NCI-H187 treated with DMSO at 0.1 percent for 48 hours (cell line): ENCODE measurements around the gene RAI2.

ENCODE experiments used
- DNase-seq: peaks from one replicate; lab custom pipeline; 2025; lab: John Stamatoyannopoulos, UW

Gene RAI2

DNA sequence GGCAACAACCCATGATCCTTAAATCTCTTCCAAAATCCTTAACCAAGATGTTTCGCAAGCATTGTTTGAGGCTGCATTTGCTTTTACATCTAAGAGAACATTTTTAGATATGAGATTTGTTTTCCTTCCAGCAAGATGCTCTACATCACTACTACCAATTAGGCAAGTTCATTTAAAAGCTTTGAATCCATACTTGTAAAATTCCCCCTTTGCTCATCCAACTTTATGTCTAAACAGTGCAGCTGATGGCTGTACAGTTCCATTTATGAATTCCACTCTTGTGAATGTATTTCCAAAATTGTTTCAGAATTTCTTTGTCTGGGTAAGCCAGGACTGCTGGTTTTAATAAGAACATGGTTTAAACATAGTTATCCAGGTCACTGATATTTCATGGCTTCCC lies 31.5 kb downstream of the RAI2 start:
- DNase-seq, result no peak

DNA sequence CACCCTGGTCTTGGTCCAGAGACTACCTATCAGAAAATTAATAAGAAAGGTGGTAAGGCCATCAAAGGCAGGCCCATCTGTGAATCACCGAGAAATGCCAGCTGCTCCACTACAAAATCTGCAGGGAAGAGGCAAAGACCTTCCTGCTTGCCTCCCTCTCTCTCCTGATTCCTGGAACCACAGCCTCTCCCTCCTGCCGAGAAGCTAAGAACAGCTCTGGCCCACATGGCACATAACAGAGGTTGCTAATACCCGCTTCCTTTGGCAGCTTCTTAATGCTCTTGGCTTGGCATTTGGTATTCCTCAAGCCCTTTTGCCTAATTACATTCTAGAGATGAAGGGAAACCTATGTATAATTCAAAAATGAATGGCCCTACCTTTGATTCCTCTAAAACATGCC lies 32.9 kb downstream of the RAI2 start:
- DNase-seq, result no peak

DNA sequence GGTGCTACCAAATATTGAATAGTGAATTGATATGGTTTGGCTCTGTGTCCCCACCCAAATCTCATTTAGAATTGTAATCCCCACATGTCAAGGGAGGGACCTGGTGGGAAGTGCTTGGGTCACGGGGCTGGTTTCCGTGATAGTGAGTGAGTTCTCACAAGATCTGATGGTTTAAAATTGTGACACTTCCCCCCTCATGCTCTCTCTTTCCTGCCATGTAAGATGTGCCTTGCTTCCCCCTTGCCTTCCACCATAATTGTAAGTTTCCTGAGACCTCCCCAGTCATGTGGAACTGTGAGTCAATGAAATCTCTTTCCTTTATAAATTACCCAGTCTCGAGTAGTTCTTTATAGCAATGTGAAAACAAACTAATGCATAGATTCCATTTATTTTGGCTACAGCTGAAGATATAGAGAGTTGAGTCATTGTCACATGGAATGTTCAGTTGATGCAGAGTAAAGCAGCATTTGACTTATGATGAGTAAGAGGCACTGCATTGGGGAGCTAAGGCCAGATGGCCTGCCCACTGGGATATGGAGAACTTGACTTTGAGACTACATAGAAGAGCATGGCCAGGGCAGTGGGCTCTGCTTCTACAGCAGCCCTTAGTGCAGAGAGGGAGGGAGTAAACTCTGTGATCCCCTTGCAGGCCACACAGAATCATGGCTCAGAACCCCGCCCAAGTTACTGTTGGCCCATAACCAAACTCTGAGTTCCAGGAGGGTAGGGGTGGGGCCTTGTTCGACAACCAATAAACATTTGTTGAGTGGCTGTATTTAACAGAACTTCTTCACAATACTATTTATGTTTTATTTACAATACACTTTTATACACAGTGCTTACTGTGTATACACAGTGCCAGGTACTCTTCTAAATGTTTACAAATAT lies 34.2 kb downstream of the RAI2 start:
- DNase-seq, result no peak

DNA sequence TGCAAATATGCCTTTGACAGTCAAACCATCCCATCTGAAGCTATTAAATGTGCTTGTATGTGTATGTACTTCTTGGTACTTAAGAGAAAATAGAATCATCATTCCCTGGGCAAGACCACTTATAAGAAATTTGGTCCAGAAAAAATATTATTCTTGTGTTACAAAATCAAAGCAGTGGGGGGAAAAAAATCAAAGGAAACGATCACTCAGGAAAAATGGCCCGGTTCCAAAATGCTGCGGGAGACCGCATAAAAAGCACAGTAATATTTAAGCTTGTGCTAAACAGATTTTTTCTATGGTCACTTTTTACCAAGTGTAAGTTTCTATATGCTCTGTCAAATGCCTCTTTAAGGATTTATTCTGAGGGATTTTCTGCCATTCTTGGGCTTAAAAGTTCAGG lies 36.1 kb downstream of the RAI2 start:
- DNase-seq, result no peak

DNA sequence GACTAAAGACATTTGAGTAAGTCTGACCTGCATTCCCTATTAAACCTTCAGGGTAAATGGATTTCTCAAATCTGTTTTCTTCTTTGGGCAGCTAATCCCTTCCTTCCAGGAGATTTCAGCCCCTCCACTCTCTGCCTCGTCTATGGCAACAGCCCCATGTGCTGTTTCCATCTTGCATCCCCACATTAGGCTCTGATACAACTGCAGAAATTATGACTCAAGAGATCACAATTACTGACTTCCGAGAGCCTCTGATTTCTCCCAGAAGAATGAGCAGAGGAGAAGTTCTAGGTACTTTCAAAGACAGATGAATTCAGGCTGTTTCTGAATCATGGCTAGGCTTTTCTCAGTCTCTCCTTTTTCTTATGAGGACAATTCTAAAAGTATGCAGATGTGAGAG lies 38.7 kb downstream of the RAI2 start:
- DNase-seq, result no peak

DNA sequence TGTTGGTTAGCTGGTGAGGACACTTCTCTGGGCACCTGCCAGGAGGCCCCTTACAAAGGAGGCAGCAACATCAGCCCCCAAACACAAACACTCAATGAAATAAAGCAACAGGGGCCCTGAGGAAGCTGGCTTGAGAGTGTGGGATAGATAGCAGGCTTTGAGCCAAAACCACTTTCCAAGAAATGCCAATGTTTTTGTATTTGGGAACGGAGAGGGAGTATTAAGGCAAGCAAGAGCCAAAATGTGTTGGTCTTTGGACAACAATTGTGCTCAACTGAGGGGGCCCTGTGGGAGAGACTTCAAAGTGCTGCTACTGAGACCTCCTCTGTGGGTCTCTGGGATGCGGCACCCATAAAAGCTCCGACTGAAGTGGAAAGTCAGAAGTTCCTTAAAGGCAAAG lies 41.0 kb downstream of the RAI2 start:
- DNase-seq, result no peak

DNA sequence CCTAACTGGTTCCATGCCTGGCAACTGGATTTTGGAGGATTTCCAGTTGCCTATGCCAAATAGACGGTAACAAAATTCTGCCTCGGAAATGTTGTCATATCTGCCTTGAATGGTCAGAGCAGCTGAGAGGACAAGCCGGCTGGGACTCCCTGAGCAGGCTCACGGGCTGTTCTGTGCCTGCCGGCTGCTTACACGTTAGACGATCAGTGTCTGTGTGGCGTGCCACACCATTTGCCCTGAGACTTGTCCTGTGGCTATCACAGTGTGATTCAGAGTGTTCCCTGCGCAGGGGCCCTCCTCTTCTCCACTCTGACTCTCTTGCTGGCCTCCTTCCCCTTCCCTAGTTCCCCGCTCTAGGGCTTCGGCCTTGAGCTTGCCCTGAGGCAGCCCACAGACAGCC lies 42.4 kb downstream of the RAI2 start:
- no peak for DNase-seq

DNA sequence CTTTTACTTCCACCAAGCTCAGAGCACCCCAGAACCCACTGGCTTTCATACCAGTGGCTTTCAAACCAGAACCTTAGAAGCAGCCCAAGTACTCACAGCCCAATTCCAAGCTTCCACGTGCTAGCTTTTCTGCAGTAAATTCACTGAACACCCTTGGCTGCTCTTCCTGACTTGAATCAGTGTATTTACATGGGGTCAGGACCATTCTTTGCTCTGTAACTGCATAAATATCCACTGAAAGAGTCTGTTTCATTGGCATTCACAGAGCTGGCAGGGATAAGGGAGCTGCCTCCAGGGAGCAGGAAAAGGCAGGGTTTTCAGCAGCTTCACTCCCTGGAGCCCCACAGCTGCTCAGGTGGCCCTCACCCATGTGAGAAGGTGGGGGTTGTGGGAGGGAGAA lies 43.8 kb downstream of the RAI2 start:
- DNase-seq, result no peak

DNA sequence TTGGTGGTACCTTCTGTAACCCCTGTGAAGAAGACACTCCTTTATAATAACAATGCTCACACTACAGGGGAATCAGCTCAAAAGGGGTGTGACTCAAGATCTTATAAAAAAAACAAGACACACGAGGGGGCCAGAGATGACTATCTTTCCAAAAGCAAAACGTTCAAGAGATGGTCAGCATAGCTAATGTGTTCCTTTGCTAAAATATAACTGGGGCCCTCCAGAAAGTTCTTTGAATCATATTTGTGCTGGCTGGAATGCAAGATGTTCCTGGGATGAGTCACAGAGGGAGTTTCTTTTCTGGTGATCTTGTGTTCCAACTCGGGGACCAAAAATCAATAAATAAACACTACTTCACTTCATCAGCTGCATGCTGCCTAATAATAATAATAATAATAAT lies 46.5 kb downstream of the RAI2 start:
- DNase-seq, result no peak

DNA sequence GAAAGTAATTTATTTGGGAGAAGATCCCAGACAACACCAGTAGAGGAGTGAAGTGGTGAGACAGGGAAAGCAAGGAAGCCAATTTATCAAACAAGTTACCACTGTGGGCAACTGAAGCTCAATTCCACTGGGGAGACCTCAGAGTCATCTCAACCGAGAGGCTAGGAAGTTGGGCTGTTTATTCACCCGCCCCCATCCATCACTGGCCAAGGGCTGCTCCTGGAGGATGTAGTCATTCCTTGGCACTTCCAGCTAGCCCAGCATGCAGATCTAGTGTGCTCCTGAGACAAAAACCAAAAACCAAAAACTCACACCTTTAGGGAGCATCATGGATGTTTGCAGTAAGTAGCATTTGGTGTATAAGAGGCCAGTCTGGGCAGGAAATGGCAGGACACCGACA lies 47.0 kb downstream of the RAI2 start:
- DNase-seq, result no peak

DNA sequence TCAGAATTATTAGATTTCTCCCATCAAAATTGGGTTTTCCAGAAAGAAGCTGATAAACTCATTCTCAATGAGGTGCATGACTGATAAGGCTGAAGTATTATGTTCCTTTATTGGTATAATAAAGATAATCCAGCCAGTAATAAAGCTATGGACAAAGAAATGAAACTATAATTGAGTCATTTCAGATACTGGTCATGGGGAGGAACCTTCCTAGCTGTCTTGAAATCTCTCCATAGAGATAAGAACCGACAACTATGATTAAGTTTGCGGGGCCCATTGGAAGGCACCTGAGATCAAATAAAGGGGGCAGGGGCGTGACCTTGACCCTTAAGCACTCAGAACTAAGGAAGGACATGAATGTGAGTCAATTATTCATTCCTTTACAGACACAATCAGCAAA lies 47.8 kb downstream of the RAI2 start:
- no peak for DNase-seq

DNA sequence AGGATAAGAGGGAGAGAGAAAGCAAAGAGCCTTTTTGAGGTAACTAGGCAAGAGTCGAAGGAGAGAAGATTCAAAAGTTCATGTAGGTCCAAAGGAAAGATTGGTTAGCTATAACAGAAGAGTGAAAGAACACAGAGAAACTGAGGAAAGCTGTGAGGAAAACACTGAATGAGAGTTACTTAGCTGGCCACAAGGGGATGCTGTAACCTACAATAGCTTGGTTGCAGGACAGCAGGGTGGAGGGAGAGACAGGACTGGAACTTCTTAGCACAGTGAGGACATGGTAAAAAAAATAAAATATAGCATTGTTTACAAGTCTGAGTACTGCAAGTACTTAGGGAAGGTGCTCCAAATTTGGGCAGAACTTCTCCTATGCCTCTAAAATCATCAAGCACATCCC lies 48.3 kb downstream of the RAI2 start:
- DNase-seq, result peak; percentile 1

DNA sequence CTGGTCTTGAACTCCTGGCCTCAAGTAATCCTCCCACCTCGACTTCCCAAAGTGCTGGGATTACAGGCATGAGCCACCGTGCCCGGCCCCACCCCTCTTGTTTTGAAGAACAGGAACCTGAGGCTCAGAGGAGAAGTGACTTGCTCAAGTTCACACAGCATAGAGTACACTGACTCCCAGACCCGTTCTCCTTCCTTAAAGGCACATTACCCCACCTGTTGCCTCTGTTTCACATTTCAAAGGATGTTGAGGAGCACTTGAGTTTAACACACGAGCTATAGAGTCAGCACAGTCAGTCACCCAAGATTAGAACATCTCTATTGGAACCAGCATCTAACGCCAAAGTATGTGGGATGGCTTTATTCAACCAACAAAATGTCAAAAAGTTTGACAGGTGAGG lies 51.1 kb downstream of the RAI2 start:
- DNase-seq, result no peak

DNA sequence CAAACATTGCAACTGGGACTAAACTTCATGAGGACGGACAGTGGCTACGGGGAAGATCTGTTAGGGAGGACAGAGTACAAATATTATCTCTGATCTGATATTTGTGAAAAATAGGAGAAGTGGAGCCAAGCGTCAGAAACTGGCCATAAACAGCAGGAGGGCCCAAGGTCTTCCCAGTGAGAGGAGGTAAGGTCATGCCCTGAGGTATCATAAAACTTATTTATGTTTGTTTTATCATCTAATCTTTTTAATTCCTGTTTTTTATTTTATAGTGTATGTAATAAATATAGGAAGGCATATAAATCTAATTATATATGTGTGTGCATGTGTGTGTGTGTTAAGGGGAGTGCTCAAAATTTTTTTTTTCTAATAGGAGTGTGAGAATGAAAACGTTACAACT lies 51.8 kb downstream of the RAI2 start:
- no peak for DNase-seq

DNA sequence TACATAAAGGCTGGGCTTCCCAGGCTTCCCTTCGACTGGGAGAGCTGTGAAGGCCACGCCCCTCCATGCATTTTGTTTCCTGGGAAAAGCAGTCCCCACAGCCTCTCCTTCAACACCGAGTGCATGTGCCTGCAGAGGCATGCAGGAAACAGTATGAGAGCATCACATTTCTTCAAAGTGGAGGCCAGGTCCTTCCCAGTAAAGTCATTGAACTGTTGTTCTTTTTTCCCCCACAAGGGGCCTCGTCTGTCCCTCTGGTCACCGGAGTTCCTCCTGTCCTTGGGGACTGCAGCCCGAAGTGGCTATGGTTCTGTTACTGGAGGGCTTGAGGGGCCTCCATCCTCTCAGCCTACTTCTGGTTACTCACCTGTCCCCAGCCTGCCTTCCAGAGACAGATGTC lies 56.0 kb downstream of the RAI2 start:
- no peak for DNase-seq

DNA sequence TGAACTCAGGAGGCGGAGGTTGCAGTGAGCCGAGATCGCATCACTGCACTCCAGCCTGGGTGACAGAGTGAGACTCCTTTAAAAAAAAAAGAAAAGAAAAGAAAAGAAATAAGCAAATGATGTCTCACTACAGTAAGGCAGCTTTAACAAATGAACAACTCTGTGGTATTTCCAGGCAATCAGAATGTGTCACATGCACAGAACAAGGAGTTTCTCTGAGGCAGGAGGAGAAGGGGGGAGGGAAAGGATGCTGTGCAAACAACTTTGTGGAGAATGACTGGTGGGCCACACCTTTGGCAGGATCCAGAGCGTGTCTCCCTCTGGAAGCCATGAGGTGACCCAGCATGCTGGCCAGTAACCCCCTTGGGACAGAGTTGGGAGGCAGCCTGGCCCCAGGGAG lies 57.6 kb downstream of the RAI2 start:
- no peak for DNase-seq

DNA sequence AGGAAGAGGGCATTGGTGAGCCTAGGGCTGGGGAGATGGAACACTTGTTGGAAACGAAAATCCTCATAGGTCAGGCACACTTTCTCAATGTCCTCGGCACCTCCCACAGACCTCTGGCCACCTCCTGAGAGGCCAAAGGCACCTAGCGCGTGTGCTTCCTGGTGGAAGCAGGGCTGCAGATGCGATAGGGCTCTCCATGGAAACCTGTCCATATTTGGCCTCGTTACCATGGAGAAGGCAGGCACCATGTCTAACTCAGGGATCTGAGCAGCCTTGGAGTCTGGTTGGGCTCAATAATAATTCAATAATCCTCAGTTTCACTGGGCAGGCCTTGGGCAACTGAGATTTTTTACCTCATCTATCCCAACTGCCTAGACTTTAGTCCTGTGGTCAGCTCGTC lies 58.3 kb downstream of the RAI2 start:
- DNase-seq, result no peak

DNA sequence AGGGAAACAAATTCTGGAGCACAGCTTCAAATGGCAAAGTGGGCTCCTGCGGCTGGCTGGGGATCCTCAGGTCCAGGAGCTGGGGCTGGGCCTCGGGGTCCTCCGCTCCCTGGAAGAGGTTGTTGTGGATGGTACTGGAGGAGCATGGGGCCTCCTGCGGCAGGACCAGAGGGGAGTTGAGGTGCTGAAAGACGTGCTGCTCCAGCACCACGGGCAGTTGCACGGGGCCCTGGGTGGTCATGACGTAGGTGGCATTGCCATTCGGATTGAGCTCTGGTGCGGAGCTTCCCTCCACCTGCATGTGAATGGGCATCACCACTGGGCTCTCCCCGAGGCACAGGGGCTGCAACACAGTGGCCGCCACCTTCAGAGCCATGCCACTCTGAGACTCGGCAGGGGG lies 59.7 kb downstream of the RAI2 start:
- DNase-seq, result no peak

DNA sequence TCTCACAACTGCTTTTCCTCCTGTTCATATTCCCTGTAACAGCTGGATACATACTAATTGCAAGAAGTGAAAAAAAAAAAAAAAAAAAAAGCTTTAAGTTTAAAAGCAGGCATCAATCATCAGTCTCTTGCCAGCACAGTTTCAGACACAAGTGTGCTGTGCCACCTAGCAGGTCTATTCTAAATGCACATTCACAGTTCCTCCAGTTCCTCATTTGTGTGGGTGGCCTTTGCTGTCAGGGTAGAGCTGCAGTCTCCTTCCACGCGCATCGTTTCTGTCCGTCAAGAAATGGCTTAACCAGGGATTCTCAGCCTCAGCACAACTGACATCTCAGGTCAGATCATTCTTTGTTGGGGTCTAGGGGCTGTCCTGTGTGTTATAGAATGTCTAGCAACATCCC lies 62.2 kb downstream of the RAI2 start:
- DNase-seq, result no peak

DNA sequence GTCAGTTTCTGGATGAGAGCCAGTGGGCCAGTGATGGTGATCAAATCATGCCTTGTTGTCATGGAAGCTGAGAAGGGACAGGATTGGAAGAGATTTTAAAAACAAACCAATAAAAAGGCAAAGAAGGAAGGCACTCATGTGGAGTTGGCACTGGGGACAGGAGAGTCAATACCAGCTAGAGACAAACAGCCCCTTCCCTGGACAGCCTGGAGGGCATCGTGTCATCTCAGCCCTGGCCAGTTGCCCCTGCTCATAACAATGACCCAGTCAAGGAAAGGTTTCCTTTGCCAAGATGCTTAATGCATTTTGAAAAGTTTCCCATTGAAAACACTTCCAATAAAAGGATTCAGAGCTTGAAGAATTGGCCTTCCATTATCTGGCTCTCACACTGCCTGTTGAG lies 68.3 kb downstream of the RAI2 start:
- no peak for DNase-seq

DNA sequence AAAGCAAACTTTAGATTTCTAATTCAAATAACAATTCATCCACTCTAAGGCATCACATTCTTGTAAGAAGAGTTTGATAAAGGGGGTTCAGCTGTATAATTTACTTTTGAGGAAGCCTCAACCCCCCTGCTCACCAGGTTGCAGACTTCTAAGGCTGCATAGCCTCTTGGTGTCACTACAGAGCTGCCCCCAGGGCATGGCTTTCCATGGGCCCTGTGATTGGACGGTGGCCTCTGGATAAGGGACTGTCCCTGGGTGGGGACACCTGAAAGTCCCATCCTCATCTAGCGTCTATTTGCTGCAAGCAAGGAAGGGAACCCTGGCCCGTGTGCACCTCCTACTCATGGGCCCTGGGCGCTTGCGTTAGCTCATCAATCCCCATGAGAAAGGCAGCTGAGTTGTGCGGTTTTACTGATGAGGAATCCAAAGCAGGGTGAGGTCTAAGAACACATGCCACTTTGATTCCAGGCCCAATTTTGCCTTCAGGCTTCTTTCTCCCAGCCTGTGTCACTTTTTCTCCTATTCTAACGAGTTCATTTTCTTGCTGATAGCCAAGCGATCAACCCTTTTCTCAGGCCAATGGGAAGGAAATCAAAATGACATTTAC lies 72.0 kb downstream of the RAI2 start:
- no peak for DNase-seq

DNA sequence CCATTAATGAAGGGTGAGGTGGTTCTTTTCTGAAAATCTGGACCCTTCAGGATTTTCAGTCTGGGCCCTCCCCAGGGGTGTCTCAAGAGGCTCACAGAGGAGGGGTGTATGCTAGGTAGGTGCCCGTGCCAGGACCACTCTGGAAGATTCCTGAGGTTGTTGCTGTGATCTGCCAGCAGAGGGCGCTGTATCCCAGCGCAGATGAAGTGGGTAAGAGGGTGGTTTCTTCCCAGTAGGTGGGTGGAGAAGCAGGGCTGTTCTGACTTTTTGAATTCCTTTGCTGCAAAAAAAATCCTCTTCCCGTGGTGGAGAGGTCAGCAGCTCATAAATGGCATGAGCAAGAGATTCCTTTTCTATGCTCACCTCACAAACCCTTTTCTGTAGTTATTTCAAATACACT lies 72.7 kb downstream of the RAI2 start:
- no peak for DNase-seq

DNA sequence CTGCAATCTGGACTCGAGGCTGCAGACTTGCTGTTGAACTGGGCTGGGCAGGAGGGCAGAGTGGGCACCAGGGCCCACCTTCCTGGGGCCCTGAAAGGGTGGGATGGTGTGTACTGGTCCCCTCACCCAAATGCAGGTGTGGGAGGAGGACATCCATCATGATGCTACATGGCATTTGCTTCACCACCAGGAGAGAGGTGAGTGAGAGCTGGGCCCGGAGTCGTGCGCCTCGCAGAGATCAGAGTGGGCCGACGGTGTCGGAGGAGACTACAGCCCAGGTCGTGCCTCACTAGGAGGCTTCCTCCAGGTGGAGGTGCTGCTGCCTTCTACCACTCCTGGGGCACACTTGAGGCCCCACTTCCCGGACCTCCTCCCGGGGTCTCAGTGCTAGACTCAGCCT lies 73.5 kb downstream of the RAI2 start:
- DNase-seq, result no peak
